K562 (cell line): ENCODE data around the gene TINCR.

Experiments
- SMAD1 ChIP-seq: fragments of 150-350 bp; IDR thresholded peaks from 2 replicates; pipeline ENCODE4 v1.6.1; 2014; ENCODE audit warnings: low read length, low read depth; ENCODE audit not compliant: partially characterized antibody
- USF2 ChIP-seq: sonication (generic); formaldehyde crosslinking; IDR thresholded peaks from 2 replicates; pipeline ENCODE4 v1.5.0; 2020; ENCODE audit warnings: missing genetic modification reagents
- TF ChIP-seq, protein P1 (sequence below), 3 experiments: IDR thresholded peaks in 2 of 3; conservative IDR thresholded peaks in 1 of 3; 2 replicates each; pipeline ENCODE4 v1.5.1; 2011 to 2012; ENCODE audit warnings: low read length in 3 of 3, mild to moderate bottlenecking in 3 of 3, control low read depth in 2 of 3, improper control_type of control experiment in 1 of 3, inconsistent platforms in 1 of 3, low read depth in 1 of 3, mixed read lengths in 1 of 3, moderate library complexity in 1 of 3; ENCODE audit not compliant: insufficient read depth in 2 of 3

DNA sequence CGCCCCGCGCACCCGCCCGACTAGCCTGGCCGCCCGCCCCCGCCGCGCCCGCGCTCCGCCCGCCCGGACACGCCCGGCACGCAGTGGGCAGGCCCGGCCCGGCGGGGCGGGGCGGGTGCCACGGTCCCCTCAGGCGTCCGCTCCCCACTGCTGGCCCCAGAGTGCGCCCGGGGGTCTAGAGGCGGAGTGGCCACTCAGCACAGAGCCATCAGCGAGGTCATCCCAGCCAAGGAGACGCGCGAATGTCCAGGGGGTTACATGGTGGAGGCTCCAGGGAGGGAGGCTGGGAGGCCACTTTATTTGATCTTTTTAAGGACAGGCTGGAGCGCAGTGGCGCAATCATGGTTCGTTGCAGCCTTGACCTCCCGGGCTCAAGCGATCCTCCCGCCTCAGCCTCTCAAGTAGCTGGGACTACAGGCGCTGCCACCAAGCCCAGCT is 236 bp upstream of the TINCR start:
- TF ChIP-seq, protein P1, sequence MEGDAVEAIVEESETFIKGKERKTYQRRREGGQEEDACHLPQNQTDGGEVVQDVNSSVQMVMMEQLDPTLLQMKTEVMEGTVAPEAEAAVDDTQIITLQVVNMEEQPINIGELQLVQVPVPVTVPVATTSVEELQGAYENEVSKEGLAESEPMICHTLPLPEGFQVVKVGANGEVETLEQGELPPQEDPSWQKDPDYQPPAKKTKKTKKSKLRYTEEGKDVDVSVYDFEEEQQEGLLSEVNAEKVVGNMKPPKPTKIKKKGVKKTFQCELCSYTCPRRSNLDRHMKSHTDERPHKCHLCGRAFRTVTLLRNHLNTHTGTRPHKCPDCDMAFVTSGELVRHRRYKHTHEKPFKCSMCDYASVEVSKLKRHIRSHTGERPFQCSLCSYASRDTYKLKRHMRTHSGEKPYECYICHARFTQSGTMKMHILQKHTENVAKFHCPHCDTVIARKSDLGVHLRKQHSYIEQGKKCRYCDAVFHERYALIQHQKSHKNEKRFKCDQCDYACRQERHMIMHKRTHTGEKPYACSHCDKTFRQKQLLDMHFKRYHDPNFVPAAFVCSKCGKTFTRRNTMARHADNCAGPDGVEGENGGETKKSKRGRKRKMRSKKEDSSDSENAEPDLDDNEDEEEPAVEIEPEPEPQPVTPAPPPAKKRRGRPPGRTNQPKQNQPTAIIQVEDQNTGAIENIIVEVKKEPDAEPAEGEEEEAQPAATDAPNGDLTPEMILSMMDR (IDR thresholded peaks at IDR 0.05 in 2 of 3, conservative IDR thresholded peaks at IDR 0.05 in 1 of 3; ENCODE audit: insufficient read depth in 2 of 3, low read depth in 1 of 3, low read length in 3 of 3) = no peak
- TF ChIP-seq USF2 (CRISPR knock-in tag) (no peak), SMAD1 (no peak)
